Smooth muscle cell (in vitro differentiated cells): ENCODE results near the gene OR13J1. TPM values are rescaled to one million over a fixed set of nuclear protein-coding genes. Genes with fewer than 3 reads are reported as not detected.
A peak's percentile ranks its signal among the peaks of the same experiment; 100 is the strongest.
"Not testable (repeated sequence)": the region's sequence is repeated elsewhere in the genome, so short reads cannot be mapped to it uniquely, and the experiment has no call there.

ENCODE experiments used
- DNase-seq: peaks from one replicate; lab custom pipeline; 2025; ENCODE audit not compliant: unreplicated experiment; lab: John Stamatoyannopoulos, UW
- H2AFZ ChIP-seq: fragments of 200-600 bp; sonication (generic); 2 replicates; pipeline ENCODE4 v1.6.0; 2016; ENCODE audit warnings: antibody characterized with exemption, low read depth, mild to moderate bottlenecking
- H3F3A ChIP-seq: fragments of 200-600 bp; sonication (generic); 2 replicates; pipeline ENCODE4 v1.6.0; 2017; ENCODE audit warnings: antibody characterized with exemption, low read depth
- H3K27ac ChIP-seq: fragments of 200-600 bp; sonication (generic); 2 replicates; pipeline ENCODE4 v1.5.1; 2016; ENCODE audit warnings: low read depth, mild to moderate bottlenecking
- H3K27me3 ChIP-seq: fragments of 200-600 bp; sonication (generic); 2 replicates; pipeline ENCODE4 v1.6.1; 2016; ENCODE audit warnings: low read depth, mild to moderate bottlenecking
- H3K36me3 ChIP-seq: fragments of 200-600 bp; sonication (generic); 2 replicates; pipeline ENCODE4 v1.5.1; 2016; ENCODE audit warnings: low read depth
- H3K4me1 ChIP-seq: fragments of 200-600 bp; sonication (generic); 2 replicates; pipeline ENCODE4 v1.5.1; 2016; ENCODE audit warnings: low read depth
- H3K4me2 ChIP-seq: fragments of 200-600 bp; sonication (generic); 2 replicates; pipeline ENCODE4 v1.6.0; 2016; ENCODE audit warnings: mild to moderate bottlenecking
- H3K4me3 ChIP-seq: fragments of 200-600 bp; sonication (generic); 2 replicates; pipeline ENCODE4 v1.5.1; 2016; ENCODE audit warnings: mild to moderate bottlenecking
- H3K79me2 ChIP-seq: fragments of 200-600 bp; sonication (generic); 2 replicates; pipeline ENCODE4 v1.6.0; 2016; ENCODE audit warnings: low read depth, mild to moderate bottlenecking
- H3K9ac ChIP-seq: fragments of 200-600 bp; sonication (generic); 2 replicates; pipeline ENCODE4 v1.6.0; 2016; ENCODE audit warnings: low read depth
- H3K9me3 ChIP-seq: fragments of 200-600 bp; sonication (generic); replicated peaks from 2 replicates; pipeline ENCODE4 v1.5.1; 2016; ENCODE audit warnings: low read depth
- H4K20me1 ChIP-seq: fragments of 200-600 bp; sonication (generic); 2 replicates; pipeline ENCODE4 v1.6.0; 2016; ENCODE audit warnings: low read depth
- CTCF ChIP-seq: fragments of 200-600 bp; sonication (generic); IDR thresholded peaks from 2 replicates; pipeline ENCODE4 v1.5.1; 2017; ENCODE audit warnings: borderline replicate concordance, mild to moderate bottlenecking, antibody characterized with exemption; ENCODE audit not compliant: insufficient read depth, poor library complexity, severe bottlenecking
- WGBS: methylation state at CpG from one replicate; pipeline ENCODE4 v1.1.7; 2016; ENCODE audit warnings: low lambda C conversion rate; 5-methylcytosine and 5-hydroxymethylcytosine counted together
- polyA plus RNA-seq: library from polyadenylated mRNA; unstranded; fragments of >200 nt; fragmentation: Nextera tagmentation; extraction: Ambion mirVana; gene quantifications from 2 replicates; pipeline ENCODE4 v1.2.1, GENCODE V29; 2016
- total RNA-seq: library from RNA; depleted of rRNA; stranded (reverse); fragments of >200 nt; gene quantifications from 2 replicates; pipeline ENCODE4 v1.2.3, GENCODE V29; 2014

The OR13J1 gene
- total and polyA plus RNA-seq, 2 experiments from 2014 or later = not detected

GRCh38 chr9:35891646-35892045 is 21.4 kb upstream of the OR13J1 start:
- Histone ChIP-seq H3K36me3 (no peaks in the 10 kb centered on the region), H3K4me3 (no peak overlapping the region), H3F3A (no peaks in the 10 kb centered on the region), H3K27me3 (peaks cover 16% of the 10 kb centered on the region), H4K20me1 (no peaks in the 10 kb centered on the region), H2AFZ (no peak overlapping the region), H3K9me3 (no peaks in the 10 kb centered on the region), H3K27ac (no peak overlapping the region), H3K4me2 (no peak overlapping the region), H3K79me2 (no peaks in the 10 kb centered on the region), H3K4me1 (no peaks in the 10 kb centered on the region), H3K9ac (no peak overlapping the region)
- no peak for TF ChIP-seq CTCF
- 92% methylated on average over 3 of the region's 3 CpGs for WGBS
- DNase-seq = no peak

GRCh38 chr9:35884908-35885307 is 14.7 kb upstream of the OR13J1 start:
- 91% methylated on average over 3 of the region's 3 CpGs for WGBS
- H3K4me1 ChIP-seq, H3K4me2 ChIP-seq, H3K79me2 ChIP-seq, H2AFZ ChIP-seq, H3K4me3 ChIP-seq, H3K36me3 ChIP-seq, H3K9me3 ChIP-seq, H3K27ac ChIP-seq, H3F3A ChIP-seq, H3K27me3 ChIP-seq, H4K20me1 ChIP-seq, DNase-seq, H3K9ac ChIP-seq: not testable (repeated sequence)

GRCh38 chr9:35882996-35883395 is 12.8 kb upstream of the OR13J1 start:
- H3K27me3 ChIP-seq = no peaks in the 10 kb centered on the region
- no peak overlapping the region for H3K4me2 ChIP-seq
- 84% methylated on average over 3 of the region's 3 CpGs for WGBS
- no peaks in the 10 kb centered on the region for H3K4me1 ChIP-seq
- no peak overlapping the region for H2AFZ ChIP-seq
- no peaks in the 10 kb centered on the region for H3K9me3 ChIP-seq
- H3F3A ChIP-seq = no peaks in the 10 kb centered on the region
- H3K9ac ChIP-seq = no peak overlapping the region
- no peak for DNase-seq
- no peak overlapping the region for H3K27ac ChIP-seq
- H3K79me2 ChIP-seq = no peaks in the 10 kb centered on the region
- no peaks in the 10 kb centered on the region for H4K20me1 ChIP-seq
- no peak for TF ChIP-seq CTCF
- H3K36me3 ChIP-seq = no peaks in the 10 kb centered on the region
- no peak overlapping the region for H3K4me3 ChIP-seq

GRCh38 chr9:35882263-35882848 is 12.2 kb upstream of the OR13J1 start:
- peak; percentile 39 for DNase-seq
- no peaks in the 10 kb centered on the region for H3K79me2 ChIP-seq
- no peaks in the 10 kb centered on the region for H3K9me3 ChIP-seq
- H3K36me3 ChIP-seq = no peaks in the 10 kb centered on the region
- no peak overlapping the region for H2AFZ ChIP-seq
- no peaks in the 10 kb centered on the region for H4K20me1 ChIP-seq
- H3K4me3 ChIP-seq = no peak overlapping the region
- no peaks in the 10 kb centered on the region for H3F3A ChIP-seq
- TF ChIP-seq CTCF = peak; percentile 99
- H3K9ac ChIP-seq = no peak overlapping the region
- no peak overlapping the region for H3K4me2 ChIP-seq
- no peaks in the 10 kb centered on the region for H3K4me1 ChIP-seq
- H3K27ac ChIP-seq = no peak overlapping the region
- WGBS = 2% methylated on average over 4 of the region's 4 CpGs
- H3K27me3 ChIP-seq = no peaks in the 10 kb centered on the region
